Subcutaneous abdominal adipose tissue (tissue), 5 donors: ENCODE data around the gene SAFB2.
A peak's percentile ranks its signal among the peaks of the same experiment; 100 is the strongest.

Experiments used
- H3K27ac ChIP-seq: one replicate; pipeline ENCODE4 v1.7.0; 2013; ENCODE audit warnings: low read depth, mild to moderate bottlenecking, inconsistent platforms, low read length, moderate library complexity
- H3K27me3 ChIP-seq, 5 donors: one replicate each; pipeline ENCODE4 v1.7.0; 2013; ENCODE audit warnings: low read length in 5 of 5, inconsistent platforms in 1 of 5; ENCODE audit not compliant: control insufficient read depth in 5 of 5, insufficient read depth in 4 of 5
- H3K36me3 ChIP-seq, 5 donors: one replicate each; pipeline ENCODE4 v1.7.0; 2013; ENCODE audit warnings: low read length in 5 of 5; ENCODE audit not compliant: control insufficient read depth in 5 of 5, insufficient read depth in 5 of 5
- H3K4me1 ChIP-seq, 5 donors: one replicate each; pipeline ENCODE4 v1.7.0; 2013; ENCODE audit warnings: low read length in 5 of 5, mild to moderate bottlenecking in 3 of 5, moderate library complexity in 1 of 5; ENCODE audit not compliant: control insufficient read depth in 5 of 5, insufficient read depth in 5 of 5
- H3K4me3 ChIP-seq, 5 donors: one replicate each; pipeline ENCODE4 v1.7.0; 2013; ENCODE audit warnings: low read length in 5 of 5, low read depth in 1 of 5
- H3K9ac ChIP-seq, 5 donors: one replicate each; pipeline ENCODE4 v1.7.0; 2013; ENCODE audit warnings: low read length in 5 of 5, mild to moderate bottlenecking in 4 of 5, moderate library complexity in 3 of 5
- H3K9me3 ChIP-seq, 5 donors: one replicate each; pipeline ENCODE4 v1.7.0; 2013; ENCODE audit warnings: low read length in 5 of 5; ENCODE audit not compliant: control insufficient read depth in 5 of 5
- donor health status: healthy.
- donor health status: healthy.
- donor health status: healthy.
- donor health status: healthy.
- donor health status: healthy.

The SAFB2 gene

GRCh38 chr19:5587661-5588060 lies 34.9 kb downstream of the SAFB2 start:
- peaks cover 0 to 82% (median 67%) of the 10 kb centered on the region in 5 donors for H3K36me3 ChIP-seq
- no peak overlapping the region for H3K27ac ChIP-seq
- H3K4me1 ChIP-seq: peaks cover 0 to 30% (median 21%) of the 10 kb centered on the region in 5 donors

GRCh38 chr19:5587071-5587455 lies 35.5 kb downstream of the SAFB2 start:
- no peaks in the 10 kb centered on the region for H3K9me3 ChIP-seq
- H3K27me3 ChIP-seq: no peaks in the 10 kb centered on the region
- peaks cover 0 to 82% (median 62%) of the 10 kb centered on the region in 5 donors for H3K36me3 ChIP-seq
- no peak overlapping the region for H3K9ac ChIP-seq
- H3K4me3 ChIP-seq: no peak overlapping the region
- no peak overlapping the region for H3K27ac ChIP-seq
- peaks cover 0 to 30% (median 21%) of the 10 kb centered on the region in 5 donors for H3K4me1 ChIP-seq

More at GRCh38 chr19:5587661-5588060, 34.9 kb downstream of the SAFB2 start:
- Histone ChIP-seq H3K27me3 (no peaks in the 10 kb centered on the region), H3K9ac (no peak overlapping the region), H3K4me3 (no peak overlapping the region), H3K9me3 (no peaks in the 10 kb centered on the region)

GRCh38 chr19:5586300-5587070 lies 36.1 kb downstream of the SAFB2 start:
- Histone ChIP-seq H3K36me3 (peaks cover 0 to 82% (median 60%) of the 10 kb centered on the region in 5 donors), H3K9me3 (no peaks in the 10 kb centered on the region), H3K4me3 (no peak overlapping the region), H3K4me1 (peaks cover 0 to 30% (median 21%) of the 10 kb centered on the region in 5 donors), H3K27ac (no peak overlapping the region), H3K9ac (no peak overlapping the region), H3K27me3 (no peaks in the 10 kb centered on the region)

- Histone ChIP-seq H3K4me3 (no peak overlapping the region), H3K36me3 (peaks cover 0 to 79% (median 56%) of the 10 kb centered on the region in 5 donors), H3K9ac (no peak overlapping the region), H3K4me1 (peaks cover 0 to 30% (median 21%) of the 10 kb centered on the region in 5 donors), H3K27me3 (no peaks in the 10 kb centered on the region), H3K27ac (no peak overlapping the region), H3K9me3 (no peaks in the 10 kb centered on the region)
Measured at GRCh38 chr19:5585461-5586299, 36.9 kb downstream of the SAFB2 start.

- Histone ChIP-seq H3K9ac (no peak overlapping the region), H3K27ac (no peak overlapping the region), H3K36me3 (peaks cover 0 to 34% (median 11%) of the 10 kb centered on the region in 5 donors), H3K4me1 (peaks cover 0 to 16% (median 11%) of the 10 kb centered on the region in 5 donors), H3K27me3 (no peaks in the 10 kb centered on the region), H3K4me3 (no peak overlapping the region), H3K9me3 (no peaks in the 10 kb centered on the region)
Measured at GRCh38 chr19:5580161-5580571, 42.4 kb downstream of the SAFB2 start.

- Histone ChIP-seq H3K27me3 (no peaks in the 10 kb centered on the region), H3K36me3 (peaks cover 0 to 33% (median 11%) of the 10 kb centered on the region in 5 donors), H3K27ac (no peak overlapping the region), H3K4me3 (no peak overlapping the region), H3K9me3 (peaks cover 0 to 2% (median 0%) of the 10 kb centered on the region in 5 donors), H3K4me1 (peaks cover 0 to 15% (median 10%) of the 10 kb centered on the region in 5 donors), H3K9ac (no peak overlapping the region)
Measured at GRCh38 chr19:5579697-5580096, 42.9 kb downstream of the SAFB2 start.

GRCh38 chr19:5579286-5579685 lies 43.3 kb downstream of the SAFB2 start:
- Histone ChIP-seq H3K27me3 (no peaks in the 10 kb centered on the region), H3K4me3 (no peak overlapping the region), H3K9me3 (peaks cover 0 to 2% (median 0%) of the 10 kb centered on the region in 5 donors), H3K9ac (no peak overlapping the region), H3K27ac (no peak overlapping the region), H3K4me1 (peaks cover 0 to 15% (median 10%) of the 10 kb centered on the region in 5 donors), H3K36me3 (peaks cover 0 to 30% (median 11%) of the 10 kb centered on the region in 5 donors)

GRCh38 chr19:5578097-5578846 lies 44.3 kb downstream of the SAFB2 start:
- Histone ChIP-seq H3K36me3 (peaks cover 0 to 28% (median 11%) of the 10 kb centered on the region in 5 donors), H3K9me3 (peaks cover 0 to 2% (median 0%) of the 10 kb centered on the region in 5 donors), H3K27ac (no peak overlapping the region), H3K4me3 (no peak overlapping the region), H3K4me1 (peaks cover 0 to 9% (median 7%) of the 10 kb centered on the region in 5 donors), H3K27me3 (no peaks in the 10 kb centered on the region), H3K9ac (peak overlapping the region in 1 of 5 donors; percentile 36)

- H3K4me1 ChIP-seq: peaks cover 0 to 13% (median 8%) of the 10 kb centered on the region in 5 donors
- H3K27ac ChIP-seq: no peak overlapping the region
- no peaks in the 10 kb centered on the region for H3K27me3 ChIP-seq
- H3K4me3 ChIP-seq: no peak overlapping the region
- peaks cover 0 to 10% (median 0%) of the 10 kb centered on the region in 5 donors for H3K36me3 ChIP-seq
- H3K9ac ChIP-seq: no peak overlapping the region
- peaks cover 0 to 2% (median 0%) of the 10 kb centered on the region in 5 donors for H3K9me3 ChIP-seq
Measured at GRCh38 chr19:5575590-5575989, 47.0 kb downstream of the SAFB2 start.
